Ishikawa (cell line): ENCODE measurements around the gene CCDC177.
A peak's percentile ranks its signal among the peaks of the same experiment; 100 is the strongest.

Experiments used
- CEBPB ChIP-seq: IDR thresholded peaks from 2 replicates; pipeline ENCODE4 v1.6.1; 2012
- CREB1 ChIP-seq: IDR thresholded peaks from 2 replicates; pipeline ENCODE4 v1.6.1; 2012; ENCODE audit warnings: low read depth
- EGR1 ChIP-seq: IDR thresholded peaks from 2 replicates; pipeline ENCODE4 v1.6.1; 2012
- EP300 ChIP-seq: IDR thresholded peaks from 2 replicates; pipeline ENCODE4 v1.6.1; 2012; ENCODE audit warnings: borderline replicate concordance
- FOXM1 ChIP-seq: IDR thresholded peaks from 2 replicates; pipeline ENCODE4 v1.6.1; 2012; ENCODE audit warnings: low read depth, borderline replicate concordance
- NFIC ChIP-seq: IDR thresholded peaks from 2 replicates; pipeline ENCODE4 v1.6.1; 2012
- RAD21 ChIP-seq: IDR thresholded peaks from 2 replicates; pipeline ENCODE4 v1.6.1; 2012; ENCODE audit warnings: low read depth
- TAF1 ChIP-seq: IDR thresholded peaks from 2 replicates; pipeline ENCODE4 v1.6.1; 2012; ENCODE audit warnings: low read depth, mild to moderate bottlenecking
- TCF12 ChIP-seq: IDR thresholded peaks from 2 replicates; pipeline ENCODE4 v1.6.1; 2012; ENCODE audit warnings: low read depth
- TEAD4 ChIP-seq: IDR thresholded peaks from 2 replicates; pipeline ENCODE4 v1.6.1; 2012
- YY1 ChIP-seq: IDR thresholded peaks from 2 replicates; pipeline ENCODE4 v1.6.1; 2012; ENCODE audit warnings: low read depth
- ZBTB7A ChIP-seq: IDR thresholded peaks from 2 replicates; pipeline ENCODE4 v1.6.1; 2012; ENCODE audit warnings: low read depth
- TF ChIP-seq, protein P1 (sequence below): IDR thresholded peaks from 2 replicates; pipeline ENCODE4 v1.6.1; 2012; ENCODE audit warnings: low read depth, mild to moderate bottlenecking
- TF ChIP-seq, protein P2 (sequence below): IDR thresholded peaks from 2 replicates; pipeline ENCODE4 v1.6.1; 2012
- TF ChIP-seq, protein P3 (sequence below): IDR thresholded peaks from 2 replicates; pipeline ENCODE4 v1.6.1; 2012

The CCDC177 gene

DNA sequence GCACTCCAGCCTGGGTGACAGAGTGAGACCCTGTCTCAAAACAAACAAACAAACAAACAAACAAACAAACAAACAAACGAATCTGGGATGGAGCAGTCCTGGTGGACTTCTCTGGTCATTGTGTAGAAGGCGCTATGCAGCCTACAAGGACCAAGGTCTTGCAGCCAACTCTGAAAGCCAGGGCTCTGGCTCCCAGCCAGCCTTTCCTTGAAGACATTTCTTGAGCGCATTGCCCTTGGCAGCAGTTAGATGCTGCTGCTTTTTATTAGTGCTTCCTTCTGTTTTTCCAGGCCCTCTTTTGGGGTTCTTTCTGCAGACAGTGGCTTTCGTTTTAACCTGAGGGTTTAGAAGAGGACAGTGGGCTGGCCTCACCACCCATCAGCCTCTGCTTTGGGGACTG lies 20.2 kb downstream of the CCDC177 start:
- TF ChIP-seq EP300 (no peak), EGR1 (no peak), FOXM1 (no peak)

DNA sequence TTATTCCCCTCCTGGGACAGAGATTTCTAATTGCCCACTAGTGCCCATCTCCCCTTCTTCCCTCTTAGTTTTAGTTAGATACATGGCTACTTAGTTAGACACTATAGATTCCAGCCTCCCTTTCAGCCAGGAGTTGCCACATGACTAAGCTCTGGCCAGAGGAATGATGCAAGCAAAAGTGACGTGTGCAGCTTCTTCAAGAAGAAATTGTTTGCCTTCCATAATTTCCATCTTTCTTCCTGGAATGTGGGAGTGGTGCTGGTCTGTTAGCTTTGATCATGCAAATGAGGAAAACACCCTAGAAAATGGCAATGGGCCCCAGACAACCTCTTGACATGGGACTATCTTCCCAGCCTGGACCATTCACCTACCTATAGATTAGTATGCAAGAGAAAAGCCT lies 21.4 kb downstream of the CCDC177 start:
- TF ChIP-seq FOXM1 (no peak), CEBPB (0 out of 2 replicates have a peak, but pooled peaks have one; percentile 24)

DNA sequence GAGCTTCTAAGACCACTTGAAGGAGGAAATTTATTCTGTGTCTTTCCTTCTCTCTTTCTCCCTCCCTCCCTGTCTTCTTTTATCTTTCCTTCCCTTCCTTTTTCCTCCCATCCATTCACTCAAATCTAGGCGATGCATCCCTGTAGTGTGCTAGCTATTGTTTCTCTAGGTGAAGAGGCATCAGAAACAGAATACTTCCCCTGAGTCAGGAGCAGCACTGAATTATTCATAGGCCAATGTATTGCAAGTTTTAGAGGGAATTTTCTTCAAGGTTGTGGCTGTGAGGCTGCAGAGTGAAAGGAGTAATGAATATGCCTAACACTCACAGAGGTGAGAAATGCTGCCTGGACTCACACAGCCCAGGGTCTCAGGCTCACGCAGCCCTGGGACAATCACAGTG lies 23.2 kb downstream of the CCDC177 start:
- TF ChIP-seq, protein P1, sequence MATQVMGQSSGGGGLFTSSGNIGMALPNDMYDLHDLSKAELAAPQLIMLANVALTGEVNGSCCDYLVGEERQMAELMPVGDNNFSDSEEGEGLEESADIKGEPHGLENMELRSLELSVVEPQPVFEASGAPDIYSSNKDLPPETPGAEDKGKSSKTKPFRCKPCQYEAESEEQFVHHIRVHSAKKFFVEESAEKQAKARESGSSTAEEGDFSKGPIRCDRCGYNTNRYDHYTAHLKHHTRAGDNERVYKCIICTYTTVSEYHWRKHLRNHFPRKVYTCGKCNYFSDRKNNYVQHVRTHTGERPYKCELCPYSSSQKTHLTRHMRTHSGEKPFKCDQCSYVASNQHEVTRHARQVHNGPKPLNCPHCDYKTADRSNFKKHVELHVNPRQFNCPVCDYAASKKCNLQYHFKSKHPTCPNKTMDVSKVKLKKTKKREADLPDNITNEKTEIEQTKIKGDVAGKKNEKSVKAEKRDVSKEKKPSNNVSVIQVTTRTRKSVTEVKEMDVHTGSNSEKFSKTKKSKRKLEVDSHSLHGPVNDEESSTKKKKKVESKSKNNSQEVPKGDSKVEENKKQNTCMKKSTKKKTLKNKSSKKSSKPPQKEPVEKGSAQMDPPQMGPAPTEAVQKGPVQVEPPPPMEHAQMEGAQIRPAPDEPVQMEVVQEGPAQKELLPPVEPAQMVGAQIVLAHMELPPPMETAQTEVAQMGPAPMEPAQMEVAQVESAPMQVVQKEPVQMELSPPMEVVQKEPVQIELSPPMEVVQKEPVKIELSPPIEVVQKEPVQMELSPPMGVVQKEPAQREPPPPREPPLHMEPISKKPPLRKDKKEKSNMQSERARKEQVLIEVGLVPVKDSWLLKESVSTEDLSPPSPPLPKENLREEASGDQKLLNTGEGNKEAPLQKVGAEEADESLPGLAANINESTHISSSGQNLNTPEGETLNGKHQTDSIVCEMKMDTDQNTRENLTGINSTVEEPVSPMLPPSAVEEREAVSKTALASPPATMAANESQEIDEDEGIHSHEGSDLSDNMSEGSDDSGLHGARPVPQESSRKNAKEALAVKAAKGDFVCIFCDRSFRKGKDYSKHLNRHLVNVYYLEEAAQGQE, result no peak
- no peak for TF ChIP-seq YY1
- TF ChIP-seq EP300, result no peak
- no peak for TF ChIP-seq TAF1
- TF ChIP-seq ZBTB7A, result no peak
- TF ChIP-seq, protein P2, sequence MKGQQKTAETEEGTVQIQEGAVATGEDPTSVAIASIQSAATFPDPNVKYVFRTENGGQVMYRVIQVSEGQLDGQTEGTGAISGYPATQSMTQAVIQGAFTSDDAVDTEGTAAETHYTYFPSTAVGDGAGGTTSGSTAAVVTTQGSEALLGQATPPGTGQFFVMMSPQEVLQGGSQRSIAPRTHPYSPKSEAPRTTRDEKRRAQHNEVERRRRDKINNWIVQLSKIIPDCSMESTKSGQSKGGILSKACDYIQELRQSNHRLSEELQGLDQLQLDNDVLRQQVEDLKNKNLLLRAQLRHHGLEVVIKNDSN, result no peak
- no peak for TF ChIP-seq CEBPB
- TF ChIP-seq, protein P3, sequence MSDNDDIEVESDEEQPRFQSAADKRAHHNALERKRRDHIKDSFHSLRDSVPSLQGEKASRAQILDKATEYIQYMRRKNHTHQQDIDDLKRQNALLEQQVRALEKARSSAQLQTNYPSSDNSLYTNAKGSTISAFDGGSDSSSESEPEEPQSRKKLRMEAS, result no peak
- TF ChIP-seq NFIC, result no peak
- no peak for TF ChIP-seq RAD21
- no peak for TF ChIP-seq FOXM1
- no peak for TF ChIP-seq CREB1
- TF ChIP-seq EGR1, result no peak

DNA sequence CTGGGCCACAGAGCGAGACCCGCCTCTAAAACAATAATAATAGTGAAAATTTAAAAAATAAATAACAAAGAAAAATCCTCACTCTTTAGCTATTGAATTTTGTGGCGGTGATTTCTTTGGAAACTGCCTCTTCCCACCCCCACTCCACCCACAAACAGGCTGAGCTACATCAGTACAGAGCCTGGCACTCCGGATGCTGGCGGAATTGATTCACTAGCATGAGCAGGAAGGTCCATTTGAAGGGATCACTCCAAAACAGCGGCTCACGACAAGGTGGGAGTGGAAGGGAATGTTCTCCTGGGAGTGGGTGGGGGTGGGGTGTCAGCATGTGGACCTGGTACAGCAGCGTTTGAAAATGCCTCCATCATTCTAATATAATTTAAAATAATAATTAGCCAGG lies 26.1 kb downstream of the CCDC177 start:
- no peak for TF ChIP-seq TEAD4
- no peak for TF ChIP-seq ZBTB7A
- no peak for TF ChIP-seq RAD21
- no peak for TF ChIP-seq EGR1
- TF ChIP-seq, protein P1, result no peak
- TF ChIP-seq EP300, result no peak
- no peak for TF ChIP-seq CEBPB
- TF ChIP-seq TAF1, result no peak
- TF ChIP-seq YY1, result no peak
- TF ChIP-seq, protein P2, result no peak
- no peak for TF ChIP-seq CREB1
- TF ChIP-seq NFIC, result no peak
- TF ChIP-seq, protein P3, result no peak
- no peak for TF ChIP-seq FOXM1
- no peak for TF ChIP-seq TCF12

DNA sequence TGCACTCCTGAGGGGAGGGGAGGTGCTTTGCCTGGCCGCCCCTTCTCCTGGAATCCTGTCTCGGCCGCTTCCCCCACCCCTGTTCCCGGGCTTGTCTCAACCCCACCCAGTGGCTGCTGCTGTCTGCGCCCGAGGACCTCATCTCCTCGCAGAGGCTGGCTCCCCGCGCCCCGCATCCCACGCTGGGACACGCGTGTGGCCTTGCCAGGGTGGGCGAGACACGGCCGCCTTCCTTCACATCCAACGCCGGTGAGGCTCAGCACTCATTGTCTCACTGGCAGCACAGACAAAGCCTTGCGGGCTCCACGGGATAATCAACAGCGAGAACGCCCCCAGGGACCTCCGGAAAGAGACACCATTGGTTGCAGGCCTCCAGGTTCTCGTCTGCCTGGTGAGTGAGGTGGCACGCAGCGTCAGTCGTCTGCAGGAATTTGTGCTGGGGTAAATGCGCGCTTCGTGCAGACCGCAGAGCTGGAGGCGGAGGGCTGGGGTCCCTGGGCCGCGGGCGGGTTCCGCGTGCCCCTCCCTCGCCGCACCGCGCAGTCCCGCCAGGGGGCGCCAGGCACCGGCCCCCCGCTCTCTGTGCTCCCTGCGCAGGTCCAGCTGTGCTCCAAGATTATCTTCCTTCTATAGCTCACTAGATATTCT lies 26.8 kb downstream of the CCDC177 start:
- TF ChIP-seq CREB1 (no peak), ZBTB7A (0 out of 2 replicates have a peak, but pooled peaks have one; percentile 31), RAD21 (peak; percentile 36; the same call in 1 of the 2 replicates)

DNA sequence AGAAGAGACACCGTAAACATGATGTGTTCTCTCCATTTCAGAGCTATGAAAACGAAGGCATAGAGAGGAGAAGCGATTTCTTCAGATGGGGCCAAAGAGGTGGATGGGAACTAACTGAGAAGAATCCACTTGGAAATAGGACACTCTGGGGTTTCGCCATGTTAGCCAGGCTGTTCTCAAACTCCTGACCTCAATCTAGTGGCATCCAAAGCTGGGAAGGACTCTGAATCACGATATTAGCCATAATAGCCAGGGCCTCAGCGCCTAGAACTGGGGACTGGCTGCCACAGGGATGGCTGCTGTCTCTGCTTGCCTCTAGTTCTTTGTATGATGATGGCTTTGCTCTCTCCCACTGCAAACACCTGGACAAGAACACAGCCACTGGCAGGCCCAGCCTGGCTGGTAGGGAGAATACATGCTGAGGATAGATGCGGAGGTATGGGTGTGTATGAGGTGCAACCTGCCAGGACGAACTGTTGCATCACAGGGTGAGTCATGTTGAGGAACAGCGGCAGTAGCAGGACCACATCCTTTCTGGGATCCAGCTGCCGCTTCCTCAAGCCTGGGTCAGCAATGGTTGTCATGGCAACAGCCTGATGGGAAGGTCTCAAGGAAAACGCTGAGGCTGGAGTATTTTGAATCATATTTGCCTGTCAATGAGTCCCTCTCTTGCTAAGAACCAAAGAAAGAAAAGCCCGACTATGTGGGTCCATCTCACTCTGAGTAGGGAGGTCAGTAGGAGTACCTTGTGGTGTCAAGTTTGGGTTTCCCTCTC lies 31.1 kb downstream of the CCDC177 start:
- peak; percentile 84 for TF ChIP-seq CEBPB
- TF ChIP-seq, protein P2, result no peak
- TF ChIP-seq NFIC, result no peak
- TF ChIP-seq EGR1, result no peak
- TF ChIP-seq, protein P3, result no peak
